Esophagus squamous epithelium (tissue), 5 donors: ENCODE data around the gene MINDY4. TPM values are rescaled to one million over a fixed set of nuclear protein-coding genes. Genes with fewer than 3 reads are reported as not detected.

Source experiments
- DNase-seq: peaks from one replicate; lab custom pipeline; 2025; lab: John Stamatoyannopoulos, UW
- H3K27ac ChIP-seq, 4 donors: fragments of 200-600 bp; sonication (generic); one replicate each; pipeline ENCODE4 v1.5.1; 2016 to 2019; ENCODE audit warnings: mild to moderate bottlenecking in 1 of 4
- H3K27me3 ChIP-seq, 4 donors: fragments of 200-600 bp; sonication (generic); 1 replicate in 3 of 4; 2 replicates in 1 of 4; pipeline versions ENCODE4 v1.5.1 to v1.6.0; 2017 to 2021; ENCODE audit warnings: antibody characterized with exemption in 1 of 4
- H3K36me3 ChIP-seq, 3 donors: fragments of 200-600 bp; sonication (generic); one replicate each; pipeline ENCODE4 v1.5.1; 2016 to 2019
- H3K4me1 ChIP-seq, 3 donors: fragments of 200-600 bp; sonication (generic); one replicate each; pipeline ENCODE4 v1.5.1; 2017 to 2019
- H3K4me3 ChIP-seq, 4 donors: fragments of 200-600 bp; sonication (generic); 1 replicate in 3 of 4; 2 replicates in 1 of 4; pipeline ENCODE4 v1.5.1; 2016 to 2019; ENCODE audit warnings: mild to moderate bottlenecking in 2 of 4, moderate library complexity in 1 of 4
- H3K9me3 ChIP-seq, 3 donors: fragments of 200-600 bp; sonication (generic); one replicate each; pipeline ENCODE4 v1.5.1; 2016 to 2019
- CTCF ChIP-seq, 6 experiments: fragments of 450-650 bp in 4 of 6; fragments of 200-600 bp in 2 of 6; sonication (generic) in 2 of 6; IDR thresholded peaks; one replicate each; pipeline ENCODE4 v1.5.1; 2016 to 2019; ENCODE audit warnings: antibody characterized with exemption in 6 of 6, mild to moderate bottlenecking in 4 of 6, moderate library complexity in 4 of 6
- POLR2A ChIP-seq, 4 donors: fragments of 450-650 bp; IDR thresholded peaks; one replicate each; pipeline ENCODE4 v1.6.1; 2017; ENCODE audit warnings: antibody characterized with exemption in 4 of 4, mild to moderate bottlenecking in 4 of 4, moderate library complexity in 3 of 4
- WGBS, 2 donors: methylation state at CpG; one replicate each; pipeline ENCODE4 v1.1.5; 2018; 5-methylcytosine and 5-hydroxymethylcytosine counted together
- intact Hi-C: fragments of 100-400 bp; cut with DNase I; formaldehyde crosslinking; loops from one replicate; pipeline ENCODE4 v1.15.0; 2022
- total RNA-seq, 4 donors: library from RNA; depleted of rRNA; stranded (reverse); fragments of >200 nt; gene quantifications; one replicate each; pipeline ENCODE4 v1.1.0, GENCODE V29; 2016
- donor health status: DM: yes; HTN: yes; CAD: no.

MINDY4 gene
- total RNA-seq, 4 donors from 2014 or later, result 2.5 to 6.3 (median 3.3) TPM

GRCh38 chr7:30884881-30885280 is 113.7 kb downstream of the MINDY4 start:
- Histone ChIP-seq H3K4me3 (no peak overlapping the region), H3K4me1 (peaks cover 12 to 37% (median 20%) of the 10 kb centered on the region in 3 donors), H3K27me3 (no peaks in the 10 kb centered on the region), H3K36me3 (peaks cover 0 to 8% (median 0%) of the 10 kb centered on the region in 3 donors), H3K9me3 (no peaks in the 10 kb centered on the region), H3K27ac (no peak overlapping the region)
- TF ChIP-seq POLR2A (IDR thresholded peaks at IDR 0.05), result no peak
- no peak for TF ChIP-seq CTCF (IDR thresholded peaks at IDR 0.05)
- intact Hi-C loops, result no loop called here
- no peak for DNase-seq

GRCh38 chr7:30886608-30887011 is 115.4 kb downstream of the MINDY4 start:
- no peak overlapping the region for H3K4me3 ChIP-seq
- peaks cover 12 to 37% (median 20%) of the 10 kb centered on the region in 3 donors for H3K4me1 ChIP-seq
- intact Hi-C loops, result no loop called here
- no peak for DNase-seq
- no peaks in the 10 kb centered on the region for H3K27me3 ChIP-seq
- H3K9me3 ChIP-seq, result no peaks in the 10 kb centered on the region
- H3K27ac ChIP-seq, result peak overlapping the region in 1 of 4 donors; percentile 54
- TF ChIP-seq CTCF (IDR thresholded peaks at IDR 0.05) (no peak), POLR2A (IDR thresholded peaks at IDR 0.05) (no peak)
- peaks cover 0 to 8% (median 0%) of the 10 kb centered on the region in 3 donors for H3K36me3 ChIP-seq
- 84 to 85% methylated on average over 5 to 7 of the region's 7 CpGs for WGBS, 2 donors

- TF ChIP-seq POLR2A (IDR thresholded peaks at IDR 0.05) (no peak), CTCF (IDR thresholded peaks at IDR 0.05) (no peak)
Observed at GRCh38 chr7:30887464-30887872, 116.3 kb downstream of the MINDY4 start.

GRCh38 chr7:30888747-30889146 is 117.5 kb downstream of the MINDY4 start:
- DNase-seq, result no peak
- H3K27ac ChIP-seq, result peak overlapping the region in 2 of 4 donors; percentile 54 to 67
- no peak overlapping the region for H3K4me3 ChIP-seq
- H3K27me3 ChIP-seq, result no peaks in the 10 kb centered on the region
- H3K36me3 ChIP-seq, result peaks cover 0 to 6% (median 0%) of the 10 kb centered on the region in 3 donors
- TF ChIP-seq CTCF (IDR thresholded peaks at IDR 0.05) (no peak), POLR2A (IDR thresholded peaks at IDR 0.05) (no peak)
- peaks cover 12 to 48% (median 22%) of the 10 kb centered on the region in 3 donors for H3K4me1 ChIP-seq
- intact Hi-C loops, result no loop called here
- H3K9me3 ChIP-seq, result no peaks in the 10 kb centered on the region
- 48 to 50% methylated on average over 3 of the region's 3 CpGs for WGBS, 2 donors

More at GRCh38 chr7:30887464-30887872, 116.3 kb downstream of the MINDY4 start:
- intact Hi-C loops, result no loop called here
- no peaks in the 10 kb centered on the region for H3K9me3 ChIP-seq
- H3K4me3 ChIP-seq, result no peak overlapping the region
- no peak for DNase-seq
- WGBS, 2 donors, result 33 to 40% methylated on average over 1 to 2 of the region's 10 CpGs
- H3K27ac ChIP-seq, result peak overlapping the region in 2 of 4 donors; percentile 54 to 67
- peaks cover 12 to 37% (median 20%) of the 10 kb centered on the region in 3 donors for H3K4me1 ChIP-seq
- peaks cover 0 to 8% (median 0%) of the 10 kb centered on the region in 3 donors for H3K36me3 ChIP-seq
- H3K27me3 ChIP-seq, result no peaks in the 10 kb centered on the region

- H3K9me3 ChIP-seq, result no peaks in the 10 kb centered on the region
- H3K4me1 ChIP-seq, result peaks cover 12 to 63% (median 34%) of the 10 kb centered on the region in 3 donors
- DNase-seq, result no peak
- no peaks in the 10 kb centered on the region for H3K27me3 ChIP-seq
- no peak overlapping the region for H3K4me3 ChIP-seq
- no peak for TF ChIP-seq POLR2A (IDR thresholded peaks at IDR 0.05)
- TF ChIP-seq CTCF (IDR thresholded peaks at IDR 0.05), result no peak
- no peaks in the 10 kb centered on the region for H3K36me3 ChIP-seq
- intact Hi-C loops, result no loop called here
- 93% methylated on average over 7 of the region's 7 CpGs for WGBS, 2 donors
- no peak overlapping the region for H3K27ac ChIP-seq
Observed at GRCh38 chr7:30890226-30890625, 119.0 kb downstream of the MINDY4 start.
